ENCODE measurements around the gene CACNG1. TPM values are rescaled to one million over a fixed set of nuclear protein-coding genes. Genes with fewer than 3 reads are reported as not detected.
A peak's percentile ranks its signal among the peaks of the same experiment; 100 is the strongest.
"Not testable (repeated sequence)": the region's sequence is repeated elsewhere in the genome, so short reads cannot be mapped to it uniquely, and the experiment has no call there.

CACNG1 gene
- total RNA-seq, 1 experiment from 2014 or later: not detected

DNA sequence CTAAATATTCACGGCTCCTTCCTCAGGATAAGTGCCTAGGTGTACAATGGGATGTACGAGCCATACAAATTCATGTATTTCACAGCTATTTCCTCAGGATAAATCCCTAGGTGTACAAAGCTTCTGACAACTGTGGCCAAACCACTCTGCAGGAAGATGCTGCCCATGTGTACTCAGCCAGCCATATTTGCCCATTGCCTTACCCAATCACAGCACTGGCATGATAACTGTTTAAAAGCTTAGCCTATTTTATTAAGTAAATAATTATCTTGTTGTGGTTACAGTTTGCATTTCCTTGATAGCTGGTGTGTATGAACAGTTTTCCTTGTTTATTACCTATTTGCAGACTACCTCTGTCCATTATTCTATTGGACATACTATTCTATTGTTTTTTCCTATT lies 35.1 kb downstream of the CACNG1 start:
- DNase-seq (ENCODE audit: low spot score): no peak

DNA sequence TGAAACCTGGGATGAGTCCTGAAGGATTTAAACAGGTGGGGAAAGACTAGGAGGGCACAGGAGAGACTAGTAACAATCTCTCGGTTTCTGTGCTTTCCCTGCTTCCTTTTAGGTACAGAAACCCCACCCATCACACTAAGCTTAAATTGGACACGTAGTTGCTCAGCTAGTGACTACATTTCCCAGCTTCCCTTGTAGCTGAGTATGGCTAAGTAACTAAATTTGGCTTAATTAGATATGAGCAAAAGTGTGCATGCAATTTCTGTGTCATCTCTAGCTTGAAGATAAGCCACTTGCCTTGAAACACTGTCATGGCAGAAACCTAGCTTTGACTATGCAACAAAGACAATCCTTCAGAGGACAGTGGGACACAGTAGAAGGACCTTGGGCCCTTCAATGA lies 36.5 kb downstream of the CACNG1 start:
- DNase-seq (ENCODE audit: low spot score): no peak

DNA sequence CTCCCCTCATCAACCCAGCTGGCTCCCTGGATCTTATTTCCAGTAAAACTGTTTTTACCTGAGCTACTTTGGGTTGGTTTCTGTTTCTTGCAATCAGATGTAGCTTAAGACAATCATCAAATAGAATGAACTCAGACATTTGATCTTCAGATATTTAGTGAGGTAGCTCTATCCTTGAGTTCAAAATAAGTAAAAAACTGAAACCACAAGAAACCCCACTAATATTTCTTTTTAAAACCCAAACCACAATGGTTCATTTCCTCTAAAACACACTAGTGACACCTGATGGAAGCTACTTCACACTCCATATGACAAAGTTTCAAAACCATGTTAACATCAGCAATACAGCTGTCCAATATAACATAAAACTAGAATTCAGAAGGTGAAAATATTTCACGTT lies 37.8 kb downstream of the CACNG1 start:
- DNase-seq (ENCODE audit: low spot score): no peak

DNA sequence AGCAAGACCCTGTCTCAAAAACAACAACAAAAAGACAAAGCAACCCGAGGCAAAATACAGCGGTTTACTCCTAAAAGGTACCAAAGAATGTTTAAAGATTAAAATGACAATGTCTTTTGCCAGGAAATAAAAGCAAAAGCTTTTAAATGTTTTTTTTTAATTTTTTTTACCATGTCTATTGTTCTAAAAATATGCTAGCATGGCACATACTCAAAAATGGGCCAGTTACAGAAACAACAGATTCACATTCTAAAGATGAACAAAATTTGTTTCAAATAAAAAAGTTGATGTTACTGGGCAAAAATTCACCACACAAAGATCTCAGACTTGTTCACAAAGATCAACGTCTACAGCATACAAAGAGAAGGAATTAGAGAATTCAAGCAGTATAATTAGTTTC lies 41.1 kb downstream of the CACNG1 start:
- no peak for DNase-seq (ENCODE audit: low spot score)

DNA sequence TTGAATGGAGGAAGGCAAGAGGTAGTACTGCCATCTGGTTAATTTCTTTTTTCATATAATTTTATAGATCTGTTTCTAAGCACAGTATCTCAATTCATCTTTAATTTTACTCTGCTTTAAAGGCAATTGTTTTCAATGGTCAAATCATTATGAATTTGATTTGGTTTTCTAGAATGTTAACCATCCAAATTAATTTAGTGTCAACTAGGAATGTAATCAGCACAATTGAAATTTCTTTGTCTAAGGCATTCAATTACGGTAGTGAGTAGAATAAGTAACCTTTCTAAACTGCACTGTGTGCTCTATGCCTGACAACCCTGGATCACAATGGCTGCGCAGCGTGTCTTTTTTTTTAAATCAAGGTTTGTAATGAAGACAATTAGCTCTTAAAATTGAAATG lies 44.3 kb downstream of the CACNG1 start:
- no peak for DNase-seq (ENCODE audit: low spot score)

DNA sequence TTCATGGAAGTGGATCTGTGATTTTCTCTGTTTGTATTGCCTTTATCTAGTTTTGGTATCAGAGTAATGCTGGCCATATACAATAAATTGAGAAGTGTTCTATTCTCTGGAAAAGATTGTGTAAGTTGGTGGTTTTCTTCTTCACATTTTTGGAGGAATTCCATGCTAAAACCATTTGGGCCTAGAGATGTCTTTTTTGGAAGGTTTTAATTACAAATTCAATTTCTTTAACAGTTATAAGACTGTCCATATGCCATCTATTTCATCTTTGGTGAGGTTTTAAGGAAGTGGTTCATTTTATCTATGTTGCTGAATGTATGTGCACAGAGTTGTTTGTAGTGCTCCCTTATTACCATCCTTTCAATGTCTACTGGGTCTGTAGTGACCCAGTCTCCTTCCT lies 46.0 kb downstream of the CACNG1 start:
- DNase-seq (ENCODE audit: low spot score): no peak

DNA sequence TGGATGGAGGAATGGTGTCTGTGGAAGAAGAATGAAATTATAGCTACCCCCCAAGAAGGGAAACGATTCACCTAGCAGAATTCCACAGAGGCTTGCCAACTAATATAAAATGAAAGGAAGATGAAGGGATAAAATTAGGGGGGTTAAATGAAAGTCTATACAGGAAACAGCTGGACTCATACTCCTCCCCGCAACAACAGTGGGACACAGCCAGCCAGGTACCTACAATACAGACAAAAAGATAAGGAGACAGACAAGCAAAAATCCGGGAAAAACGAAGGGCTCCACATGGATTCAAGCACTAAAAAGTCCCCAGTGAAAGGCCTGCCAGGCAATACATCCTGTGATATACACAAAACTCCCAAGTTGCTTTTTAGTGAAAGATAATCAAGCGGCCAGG lies 47.9 kb downstream of the CACNG1 start:
- DNase-seq (ENCODE audit: low spot score): no peak

DNA sequence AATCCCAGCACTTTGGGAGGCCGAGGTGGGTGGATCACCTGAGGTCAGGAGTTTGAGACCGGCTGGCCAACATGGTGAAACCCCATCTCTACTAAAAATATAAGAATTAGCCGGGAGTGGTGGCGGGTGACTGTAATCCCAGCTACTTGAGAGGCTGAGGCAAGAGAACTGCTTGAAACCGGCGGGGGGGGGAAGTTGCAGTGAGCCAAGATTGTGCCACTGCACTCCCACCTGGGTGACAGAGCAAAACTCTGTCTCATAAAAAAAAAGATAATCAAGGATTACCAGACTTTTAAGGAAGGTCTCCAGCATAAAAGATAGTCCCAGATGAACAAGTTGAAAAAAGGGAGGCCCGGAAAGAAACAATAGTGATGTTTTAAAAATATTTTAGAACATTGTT lies 48.4 kb downstream of the CACNG1 start:
- DNase-seq (ENCODE audit: low spot score): not testable (repeated sequence)

DNA sequence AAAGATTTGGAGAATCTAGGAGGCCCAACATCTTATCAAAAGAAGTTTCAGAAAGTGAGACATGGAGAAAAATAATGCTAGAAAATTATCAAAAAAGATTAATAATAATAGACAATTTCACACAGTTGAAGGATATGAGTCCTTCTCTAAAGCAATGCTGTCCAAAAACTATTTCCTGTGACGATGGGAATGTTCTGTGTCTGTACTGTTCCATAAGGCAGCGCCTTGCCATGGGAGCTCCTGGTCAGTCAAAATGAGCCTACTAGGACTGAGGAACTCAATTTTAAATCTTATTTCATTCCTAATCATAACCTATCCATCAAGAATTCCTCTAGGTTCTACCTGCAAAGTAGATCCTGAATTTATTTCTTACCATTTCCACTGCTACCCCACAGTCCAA lies 49.0 kb downstream of the CACNG1 start:
- no peak for DNase-seq (ENCODE audit: low spot score)

DNA sequence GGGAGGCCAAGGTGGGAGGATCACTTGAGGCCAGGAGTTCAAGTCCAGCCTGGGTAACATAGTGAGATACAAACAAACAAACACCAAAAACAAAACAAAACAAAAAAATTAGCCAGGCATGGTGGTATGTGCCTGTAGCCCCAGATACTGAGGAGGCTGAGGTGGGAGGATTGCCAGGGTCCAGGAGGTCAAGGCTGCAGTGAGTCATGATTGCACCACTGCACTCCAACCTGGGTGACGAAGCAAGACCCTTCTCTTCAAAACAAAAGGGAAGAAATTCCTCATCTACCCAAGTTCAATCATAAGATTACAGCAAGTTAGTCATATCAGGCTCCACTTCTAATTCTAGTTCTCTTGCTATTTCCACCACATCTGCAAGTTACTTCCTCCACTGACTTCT lies 50.9 kb downstream of the CACNG1 start:
- peak; percentile 26 for DNase-seq (ENCODE audit: low spot score)

DNA sequence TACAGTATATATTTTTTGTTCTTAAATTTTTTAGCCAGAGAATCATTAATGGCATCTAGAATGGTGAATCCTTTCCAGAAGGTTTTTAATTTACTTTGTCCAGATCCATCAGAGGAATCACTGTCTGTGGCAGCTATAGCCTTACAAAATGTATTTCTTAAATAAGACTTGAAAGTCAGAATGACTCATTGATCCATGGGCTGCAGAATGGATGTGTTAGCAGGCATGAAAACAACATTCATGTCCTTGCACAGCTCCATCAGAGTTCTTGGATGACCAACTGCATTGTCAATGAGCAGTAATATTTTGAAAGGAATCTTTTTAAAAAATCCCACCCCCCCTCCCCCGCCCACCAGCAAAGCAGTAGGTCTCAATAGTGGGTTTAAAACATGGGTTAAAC lies 51.4 kb downstream of the CACNG1 start:
- DNase-seq (ENCODE audit: low spot score): no peak

DNA sequence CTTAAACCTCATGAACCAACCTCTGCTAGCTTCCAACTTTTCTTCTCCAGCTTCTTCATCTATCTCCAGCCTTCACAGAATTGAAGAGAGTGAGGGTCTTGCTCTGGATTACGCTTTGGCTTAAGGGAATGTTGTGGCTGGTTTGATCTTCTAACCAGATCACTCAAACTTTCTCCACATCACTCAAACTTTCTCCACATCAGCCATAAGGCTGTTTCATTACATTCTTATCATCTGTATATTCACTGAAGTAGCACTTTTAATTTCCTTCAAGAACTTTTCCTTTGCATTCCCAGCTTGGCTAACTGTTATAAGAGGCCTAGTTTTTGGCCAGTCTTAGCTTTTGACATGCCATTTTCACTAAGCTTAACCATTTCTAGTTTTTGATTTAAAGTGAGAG lies 52.3 kb downstream of the CACNG1 start:
- DNase-seq (ENCODE audit: low spot score): no peak

DNA sequence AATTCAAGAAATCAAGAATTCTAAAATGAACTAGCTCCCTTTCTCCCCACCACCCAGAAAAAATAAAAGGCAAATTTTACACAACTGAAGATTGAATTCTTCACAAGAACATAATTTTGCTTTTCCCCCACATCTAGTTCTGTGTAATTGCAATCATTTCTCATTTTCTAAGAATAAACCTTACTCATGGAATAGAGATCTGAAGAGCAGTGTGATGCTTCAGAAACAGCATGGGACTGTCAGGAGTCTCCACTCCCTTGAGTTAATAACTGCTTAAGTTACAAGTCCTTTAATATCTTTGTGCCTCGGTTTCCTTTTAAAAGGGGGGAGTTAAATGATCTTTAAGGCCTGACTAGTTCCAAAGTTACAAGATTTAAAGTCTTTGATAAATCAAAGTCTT lies 53.7 kb downstream of the CACNG1 start:
- DNase-seq (ENCODE audit: low spot score): no peak

DNA sequence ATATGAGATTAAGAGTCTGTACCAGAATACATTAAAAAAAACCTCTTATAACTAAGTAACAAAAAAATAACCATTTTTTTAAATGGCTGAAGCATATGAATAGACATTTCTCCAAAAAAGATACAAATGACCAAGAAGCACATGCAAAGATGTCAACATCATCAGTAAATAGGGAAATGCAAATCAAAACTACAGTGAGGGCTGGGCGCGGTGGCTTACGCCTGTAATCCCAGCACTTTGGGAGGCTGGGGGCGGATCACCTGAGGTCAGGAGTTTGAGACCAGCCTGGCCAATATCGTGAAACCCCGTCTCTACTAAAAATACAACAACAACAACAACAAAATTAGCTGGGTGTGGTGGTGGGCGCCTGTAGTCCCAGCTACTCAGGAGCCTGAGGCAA lies 60.3 kb downstream of the CACNG1 start:
- DNase-seq (ENCODE audit: low spot score): not testable (repeated sequence)

DNA sequence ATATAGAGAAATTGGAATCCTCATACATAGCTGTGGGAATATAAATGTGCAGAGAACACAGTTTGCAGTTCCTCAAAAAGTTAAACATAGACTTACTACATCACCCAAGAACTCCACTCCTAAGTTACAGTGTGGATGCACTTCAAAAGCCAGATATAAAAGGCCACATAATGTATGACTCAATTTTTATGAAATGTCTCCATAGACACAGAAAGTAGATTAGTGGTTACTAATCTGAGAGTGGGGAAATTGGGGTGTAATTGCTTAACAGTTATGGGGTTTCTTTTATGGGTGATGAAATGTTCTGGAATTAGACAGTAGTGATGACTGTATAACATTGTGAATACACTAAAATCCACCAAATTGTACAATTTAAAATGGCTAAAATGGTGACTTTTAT lies 60.9 kb downstream of the CACNG1 start:
- no peak for DNase-seq (ENCODE audit: low spot score)

Other genes starting within 250 kb of the CACNG1 start
- gene CACNG5, start 209.4 kb upstream of the CACNG1 start, total RNA-seq (2014; rRNA removed; shearing (Covaris generic)): not detected in 2 replicates
- gene CACNG4, start 79.8 kb upstream of the CACNG1 start, total RNA-seq (2014; rRNA removed; shearing (Covaris generic)): 2.3 and 2.4 TPM in 2 replicates
- gene HELZ, start 200.6 kb downstream of the CACNG1 start, total RNA-seq (2014; rRNA removed; shearing (Covaris generic)): 21.7 and 29.0 TPM in 2 replicates

Data from H4 (cell line).